Cerebellar cortex (tissue), 1 donor: Measurements from ENCODE around the gene TBC1D13.
"Not testable (repeated sequence)": the region's sequence is repeated elsewhere in the genome, so short reads cannot be mapped to it uniquely, and the experiment has no call there.

Experiments
- DNase-seq: peaks from one replicate; pipeline ENCODE4 v3.0.0-alpha.2; 2015; ENCODE audit warnings: low spot score

Gene TBC1D13

DNA sequence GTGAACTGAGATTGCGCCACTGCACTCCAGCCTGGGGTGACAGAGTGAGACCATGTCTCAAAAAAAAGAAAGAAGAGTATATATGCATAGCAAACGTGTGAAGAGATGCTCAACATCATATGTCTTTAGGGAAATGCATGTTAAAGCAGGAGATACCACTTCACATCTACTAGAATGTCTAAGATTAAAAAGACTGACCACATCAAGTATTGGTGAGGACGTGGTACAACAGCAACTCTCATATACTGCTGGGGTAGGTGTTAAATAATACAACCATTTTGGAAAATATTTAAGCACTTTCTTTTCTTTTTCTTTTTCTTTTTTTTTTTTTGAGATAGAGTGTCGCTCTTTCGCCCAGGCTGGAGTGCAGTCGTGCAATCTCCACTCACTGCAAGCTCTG is 1.6 kb upstream of the TBC1D13 start:
- no peak for DNase-seq

DNA sequence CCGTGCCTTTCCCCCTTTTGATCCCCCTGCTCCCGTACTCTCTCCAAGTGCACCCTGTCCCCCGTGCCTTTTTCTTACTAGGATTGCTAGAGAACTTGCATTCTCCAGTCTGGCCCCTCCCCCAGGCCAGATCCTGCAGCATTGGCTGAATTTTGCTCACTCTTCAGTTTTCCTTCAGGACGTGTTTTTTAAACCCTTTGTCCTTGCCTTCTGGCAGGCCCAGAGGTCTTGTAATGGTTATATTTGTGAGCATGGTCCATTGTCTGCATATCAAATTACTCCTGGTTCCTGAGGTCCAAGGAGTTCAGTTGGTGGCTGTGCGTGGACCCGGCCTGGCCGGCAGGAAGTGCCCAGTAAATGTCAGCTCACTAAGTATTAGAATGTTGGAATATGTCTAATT is 606 bp downstream of the TBC1D13 start:
- peak; percentile 16 for DNase-seq

DNA sequence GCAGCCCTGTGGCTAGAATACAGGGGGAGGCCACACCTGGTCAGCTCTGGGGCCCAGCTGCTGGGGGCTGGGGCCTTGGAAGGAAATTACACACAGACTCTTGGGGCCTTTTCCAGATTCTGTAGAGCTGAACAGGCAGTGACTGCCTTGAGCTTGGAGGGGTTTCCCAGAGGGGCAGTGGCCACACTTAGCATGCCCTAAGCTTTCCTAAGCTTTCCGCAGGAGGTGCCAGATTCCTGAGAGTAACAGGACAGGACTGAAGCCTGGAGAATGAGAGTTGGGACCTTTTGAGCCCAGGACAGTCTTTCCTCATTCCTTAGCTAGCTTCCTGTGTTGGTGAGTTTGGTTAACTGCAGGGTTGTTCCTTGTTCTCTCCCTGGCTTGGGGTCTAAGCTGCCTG is 1.4 kb downstream of the TBC1D13 start:
- DNase-seq: no peak

DNA sequence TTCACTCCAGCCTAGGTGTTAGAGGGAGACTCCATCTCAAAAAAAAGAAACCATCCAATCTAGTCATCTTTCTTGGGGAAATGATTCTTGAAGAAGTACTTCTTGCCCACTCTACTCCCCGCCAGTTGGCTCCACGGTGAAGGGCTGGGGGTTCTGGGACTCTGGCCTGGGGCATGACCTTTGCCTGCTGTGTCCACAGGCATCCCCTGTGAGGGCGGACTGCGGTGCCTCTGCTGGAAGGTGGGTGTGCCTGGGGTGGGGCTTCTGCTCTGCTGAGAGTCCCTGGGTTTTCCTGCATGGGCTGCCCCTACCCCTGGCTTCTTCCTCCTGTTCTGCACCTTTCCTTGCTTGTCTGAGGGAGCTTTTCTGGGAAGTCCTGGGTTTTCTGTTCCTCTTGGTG is 3.5 kb downstream of the TBC1D13 start:
- no peak for DNase-seq

DNA sequence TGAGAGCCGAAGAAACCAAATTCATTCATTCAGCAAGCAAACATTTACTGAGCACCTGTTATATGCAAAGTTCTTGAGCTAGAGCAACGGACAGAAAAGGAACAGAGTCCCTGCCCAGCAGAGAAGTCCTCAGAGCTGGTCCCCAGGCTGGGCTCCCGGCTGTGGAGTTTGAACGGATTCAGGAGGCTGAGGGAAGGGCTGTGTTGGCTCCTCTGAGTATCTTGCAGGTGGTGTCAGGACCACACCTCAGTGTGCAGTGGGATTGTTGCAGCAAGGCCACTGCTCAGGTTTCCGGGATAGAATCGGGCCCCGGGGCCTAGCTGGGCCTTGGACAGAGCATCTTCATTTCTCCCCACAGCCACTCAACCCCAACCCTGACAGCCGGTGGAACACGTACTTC is 5.1 kb downstream of the TBC1D13 start:
- no peak for DNase-seq

DNA sequence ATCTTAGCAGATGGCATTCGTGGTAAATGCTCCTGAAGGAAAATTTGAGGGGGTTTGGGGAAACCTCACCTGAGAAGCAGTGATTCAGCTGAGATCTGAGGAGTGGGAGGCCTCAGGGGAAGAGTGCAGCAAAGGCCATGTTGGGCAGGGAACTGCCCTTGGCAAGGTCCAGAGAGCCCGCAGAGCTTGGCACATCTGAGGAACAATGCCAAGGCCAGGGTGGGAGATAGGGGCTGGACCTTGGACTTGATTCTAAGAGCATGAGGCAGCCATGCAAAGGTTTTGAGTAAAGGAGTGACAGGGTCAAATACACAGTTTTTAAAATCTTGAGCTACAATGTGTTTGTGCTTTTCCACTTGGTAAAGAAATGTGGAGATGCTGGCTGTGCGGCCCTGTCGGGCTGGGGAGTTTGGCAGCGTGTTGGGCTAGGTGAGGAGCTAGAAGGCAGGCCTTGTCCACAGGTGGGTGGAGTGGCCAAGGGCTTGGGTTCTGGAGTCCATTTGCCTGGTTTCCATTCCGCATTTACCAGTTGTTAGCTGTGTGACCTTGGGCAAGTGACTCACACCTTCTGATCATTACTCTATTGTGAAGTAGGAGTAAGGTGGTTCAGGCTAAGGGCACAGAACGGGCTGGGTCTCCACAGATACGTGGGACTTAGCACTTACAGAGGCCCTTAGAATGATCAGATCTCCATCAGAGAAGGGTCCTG is 6.1 kb downstream of the TBC1D13 start:
- no peak for DNase-seq

DNA sequence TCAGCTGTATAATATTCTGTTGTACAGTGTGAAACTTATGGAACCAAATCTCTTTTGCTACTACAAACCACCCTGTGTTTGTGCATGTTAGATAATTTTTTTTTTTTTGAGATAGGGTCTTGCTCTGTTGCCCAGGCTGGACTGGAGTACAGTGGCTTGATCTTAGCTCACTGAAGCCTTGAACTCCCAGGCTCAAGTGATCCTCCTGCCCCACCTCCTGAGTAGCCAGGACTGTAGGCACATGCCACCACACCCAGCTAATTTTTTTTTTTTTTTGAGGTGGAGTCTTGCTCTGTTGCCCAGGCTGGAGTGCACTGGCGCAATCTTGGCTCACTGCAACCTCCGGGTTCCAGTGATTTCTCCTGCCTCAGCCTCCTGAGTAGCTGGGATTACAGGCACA is 7.9 kb downstream of the TBC1D13 start:
- DNase-seq: not testable (repeated sequence)

DNA sequence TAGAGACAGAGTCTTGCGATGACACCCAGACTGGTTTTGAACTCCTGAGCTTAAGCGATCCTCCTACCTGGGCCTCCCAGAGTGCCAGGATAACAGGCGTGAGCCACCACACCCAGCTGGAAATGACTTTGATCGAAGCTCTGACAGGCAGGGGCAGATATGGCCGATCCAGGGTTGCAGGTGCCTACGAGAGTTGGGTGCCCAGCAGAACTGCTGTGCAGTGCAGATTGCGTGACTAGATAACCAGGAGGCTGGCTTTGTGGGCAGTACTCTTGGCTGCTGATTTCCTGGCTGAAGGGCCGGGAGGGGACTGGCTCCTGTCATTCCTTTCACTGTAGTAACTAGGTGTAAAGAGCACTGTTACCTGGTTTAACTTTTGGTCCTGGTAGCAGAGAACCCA is 11.8 kb downstream of the TBC1D13 start:
- DNase-seq: no peak

DNA sequence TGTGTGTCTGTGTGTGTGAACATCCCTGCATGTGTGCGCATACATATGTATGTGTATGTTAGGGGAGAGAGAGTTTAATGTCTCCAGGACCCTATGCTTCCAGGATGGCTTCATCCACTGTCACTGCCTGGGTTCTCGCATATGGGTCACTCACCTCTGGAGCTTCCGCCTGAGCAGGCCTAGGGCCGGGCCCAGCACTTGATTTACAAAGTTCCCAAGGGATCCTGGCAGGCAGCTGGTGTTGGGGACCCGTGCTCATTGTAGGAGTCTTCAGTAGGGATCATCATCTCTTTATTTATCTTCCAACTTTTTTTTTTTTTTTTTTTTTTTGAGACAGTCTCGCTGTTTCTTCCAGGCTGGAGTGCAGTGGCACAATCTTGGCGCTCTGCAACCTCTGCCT is 13.0 kb downstream of the TBC1D13 start:
- DNase-seq: no peak

DNA sequence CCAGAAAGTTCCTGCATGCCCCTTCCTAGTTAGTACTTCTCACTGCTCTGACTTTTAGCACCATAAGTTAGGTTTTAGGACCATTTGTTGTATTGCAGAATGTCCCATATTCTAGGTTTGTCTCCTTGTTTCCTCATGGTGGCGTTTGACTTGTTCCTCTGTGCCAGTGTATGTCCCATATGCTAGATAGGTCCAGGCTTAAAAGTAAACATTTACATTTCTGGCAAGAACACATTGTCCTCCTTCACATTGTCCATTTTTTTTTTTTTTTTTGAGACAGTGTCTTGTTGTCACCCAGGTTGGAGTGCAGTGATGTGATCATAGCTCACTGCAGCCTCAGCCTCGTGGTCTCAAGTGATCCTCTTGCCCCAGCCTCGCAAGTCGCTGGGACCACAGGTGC is 15.4 kb downstream of the TBC1D13 start:
- DNase-seq: no peak

DNA sequence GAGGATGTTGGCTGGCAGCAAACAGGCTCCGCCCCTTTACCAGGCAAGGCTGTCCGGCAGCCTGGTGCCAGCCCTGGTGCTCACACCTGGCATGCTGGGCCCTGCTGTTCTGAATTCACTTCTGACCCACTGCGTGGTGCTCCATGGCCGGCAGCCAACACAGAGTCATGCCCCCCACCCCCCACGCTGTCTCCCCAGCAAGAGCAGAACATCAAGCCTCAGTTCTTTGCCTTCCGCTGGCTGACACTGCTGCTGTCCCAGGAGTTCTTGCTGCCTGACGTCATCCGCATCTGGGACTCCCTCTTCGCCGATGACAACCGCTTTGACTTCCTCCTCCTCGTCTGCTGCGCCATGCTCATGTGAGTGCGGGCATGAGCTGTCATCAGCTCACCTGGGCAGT is 18.6 kb downstream of the TBC1D13 start:
- no peak for DNase-seq

DNA sequence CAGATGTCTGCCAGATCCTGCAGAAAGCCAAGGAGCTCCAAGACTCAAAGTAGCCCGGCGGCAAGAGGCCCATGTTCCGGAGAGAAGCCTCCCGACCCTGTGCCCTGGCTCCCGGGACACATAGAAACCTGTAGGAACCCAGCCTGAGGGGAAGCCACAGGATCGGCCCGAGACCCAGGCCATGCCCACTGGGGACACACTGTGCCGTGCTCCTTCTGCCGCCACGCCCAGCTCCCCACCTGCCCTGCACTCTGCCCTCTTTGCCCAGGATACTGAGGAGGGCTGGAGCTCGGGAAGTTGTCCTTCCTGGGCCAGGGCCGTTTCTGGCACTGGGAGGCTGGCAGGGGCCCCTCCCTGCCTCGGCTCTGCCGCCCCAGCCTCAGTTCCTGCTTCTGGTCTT is 20.8 kb downstream of the TBC1D13 start:
- DNase-seq: no peak

DNA sequence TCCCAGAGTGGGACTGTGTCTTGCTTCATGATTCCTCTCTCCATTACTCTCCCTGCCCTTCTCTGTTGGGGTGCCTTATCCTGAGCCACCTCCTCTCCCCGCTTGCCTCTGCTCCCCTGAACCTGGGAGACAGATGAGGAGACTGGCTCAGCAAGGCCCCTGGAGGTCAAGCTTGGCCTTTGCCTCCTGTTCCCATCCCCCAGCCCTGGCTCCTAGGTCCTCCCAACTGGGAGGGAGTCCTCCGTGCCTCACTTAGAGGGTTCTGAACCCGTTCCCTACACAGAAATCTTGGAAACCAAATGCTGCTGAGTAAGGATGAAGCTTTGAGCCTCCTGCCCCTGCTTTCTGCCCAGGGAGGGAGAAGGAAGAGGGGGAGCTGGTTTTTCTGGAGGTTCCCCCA is 21.5 kb downstream of the TBC1D13 start:
- DNase-seq: no peak

DNA sequence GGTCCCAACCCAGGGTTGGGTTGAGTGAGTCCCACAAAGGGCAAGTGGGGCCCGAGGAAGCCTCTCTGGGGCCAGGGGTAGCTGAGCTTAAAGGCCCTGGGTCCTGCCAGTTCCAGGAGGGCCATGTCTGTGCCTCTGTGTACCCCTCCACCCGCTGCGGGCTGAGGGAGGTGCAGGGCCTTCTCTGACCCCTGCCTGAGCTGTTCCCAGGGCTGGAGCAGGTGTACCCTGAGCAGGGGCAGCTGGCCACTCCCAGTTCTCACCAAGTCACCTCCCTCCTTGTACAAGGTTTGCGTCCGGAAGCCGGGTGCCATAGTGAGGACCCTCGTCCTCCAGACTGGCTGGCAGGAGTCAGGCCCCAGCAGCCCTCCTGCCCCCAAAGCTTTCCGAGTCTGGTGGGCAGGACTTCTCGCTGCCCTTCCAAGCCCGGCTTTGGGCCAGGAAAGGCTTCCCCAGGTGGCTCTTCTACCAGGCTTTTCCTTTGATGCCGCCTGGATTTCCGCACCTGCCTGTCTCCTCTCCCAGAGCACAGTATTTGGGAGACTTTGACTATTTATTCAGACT is 22.1 kb downstream of the TBC1D13 start:
- no peak for DNase-seq

DNA sequence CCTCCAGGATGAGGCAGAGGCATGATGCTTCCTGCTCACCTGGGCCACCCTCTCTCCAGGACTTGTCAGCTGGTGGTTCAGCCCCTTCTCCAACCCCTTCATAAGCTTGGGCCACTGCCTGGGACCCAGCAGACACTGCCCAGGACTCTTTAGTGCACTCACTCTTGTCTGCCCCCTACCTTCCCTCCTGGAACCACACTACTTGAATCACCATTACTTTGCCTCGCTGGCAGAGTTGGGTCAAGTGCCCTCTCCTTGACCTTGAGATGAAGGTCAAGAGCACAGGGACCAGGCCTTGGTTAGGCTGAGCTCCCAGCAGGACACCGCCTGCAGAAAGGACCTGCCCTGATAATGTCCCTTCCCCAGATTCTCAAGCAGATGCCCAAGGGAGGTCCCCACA is 22.8 kb downstream of the TBC1D13 start:
- DNase-seq: no peak

DNA sequence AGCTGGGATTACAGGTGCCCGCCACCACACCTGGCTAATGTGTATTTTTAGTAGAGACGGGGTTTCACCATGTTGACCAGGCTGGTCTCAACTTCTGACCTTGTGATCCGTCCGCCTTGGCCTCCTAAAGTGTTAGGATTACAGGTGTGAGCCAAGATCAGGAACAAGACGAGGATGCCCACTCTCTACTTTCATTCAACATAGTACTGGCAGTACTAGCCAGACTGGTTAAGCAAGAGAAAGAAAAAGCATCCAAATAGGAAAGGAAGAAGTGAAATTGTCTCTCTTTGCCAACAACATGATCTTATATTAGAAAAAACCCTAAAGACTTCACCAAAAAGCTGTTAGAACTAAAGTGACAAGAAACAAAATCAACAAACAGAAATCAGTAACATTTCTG is 23.8 kb downstream of the TBC1D13 start:
- no peak for DNase-seq

DNA sequence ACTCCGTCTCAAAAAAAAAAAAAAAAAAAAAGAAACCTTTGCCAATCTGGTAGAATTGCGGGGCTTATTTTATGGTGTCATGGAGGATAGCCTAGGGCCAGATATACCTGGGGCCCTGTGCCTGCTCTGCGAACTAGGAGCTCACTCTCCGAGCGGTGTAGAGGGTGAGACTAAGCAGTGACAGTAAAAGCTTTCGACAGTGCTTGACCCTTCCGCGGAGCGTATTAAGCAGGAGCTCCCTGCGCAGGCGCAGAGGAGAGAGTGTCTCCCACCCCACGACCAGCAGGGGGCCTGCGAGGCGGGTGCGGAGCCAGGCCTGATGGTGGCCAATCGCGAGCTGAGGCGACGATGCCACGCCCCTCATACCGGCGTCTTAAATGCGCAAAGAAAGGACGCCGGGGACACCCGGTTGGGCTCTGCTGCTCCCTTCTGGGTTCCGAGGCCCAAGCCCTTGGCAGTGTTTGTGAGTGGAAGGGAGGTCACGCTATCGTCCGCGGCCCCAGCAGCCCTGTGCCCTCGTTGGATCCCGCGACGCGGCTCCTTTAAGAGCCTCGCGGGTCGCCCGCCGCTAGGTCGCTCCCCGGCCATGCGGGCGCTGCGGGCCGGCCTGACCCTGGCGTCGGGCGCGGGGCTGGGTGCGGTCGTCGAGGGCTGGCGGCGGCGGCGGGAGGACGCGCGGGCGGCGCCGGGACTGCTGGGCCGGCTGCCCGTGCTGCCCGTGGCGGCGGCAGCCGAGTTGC is 31.2 kb downstream of the TBC1D13 start, which contains the start of gene ENDOG:
Gene ENDOG, plus strand, starts transcription at position 402 of the 740 bp plus-strand sequence. Its CDS starts 185 bp downstream, at position 587.
- DNase-seq: peak; percentile 97

DNA sequence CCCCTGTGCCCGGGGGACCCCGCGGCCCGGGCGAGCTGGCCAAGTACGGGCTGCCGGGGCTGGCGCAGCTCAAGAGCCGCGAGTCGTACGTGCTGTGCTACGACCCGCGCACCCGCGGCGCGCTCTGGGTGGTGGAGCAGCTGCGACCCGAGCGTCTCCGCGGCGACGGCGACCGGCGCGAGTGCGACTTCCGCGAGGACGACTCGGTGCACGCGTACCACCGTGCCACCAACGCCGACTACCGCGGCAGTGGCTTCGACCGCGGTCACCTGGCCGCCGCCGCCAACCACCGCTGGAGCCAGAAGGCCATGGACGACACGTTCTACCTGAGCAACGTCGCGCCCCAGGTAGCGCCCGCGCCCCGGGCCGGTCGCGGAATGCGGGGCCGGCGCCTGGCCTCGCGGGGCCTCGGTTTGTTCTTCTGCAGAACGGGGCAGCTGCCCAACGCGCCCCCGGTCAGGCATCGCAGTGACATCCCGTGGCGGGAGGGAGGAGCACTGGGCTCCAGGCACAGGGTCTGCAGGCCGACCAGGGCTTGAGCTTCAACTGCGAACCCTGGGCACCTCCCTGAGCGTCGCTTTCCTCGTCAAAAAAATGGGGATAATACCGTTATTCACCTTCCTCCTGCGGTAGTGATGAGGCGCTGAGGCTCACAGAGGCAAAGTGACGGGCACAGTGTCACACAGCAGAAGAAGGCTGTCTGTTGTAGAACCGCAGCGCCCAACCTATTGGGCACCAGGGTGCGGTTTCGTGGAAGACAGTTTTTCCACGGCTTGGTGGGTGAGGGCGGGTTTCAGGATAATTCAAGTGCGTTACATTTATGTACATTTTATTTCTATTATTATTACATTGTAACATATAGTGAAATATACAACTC is 32.0 kb downstream of the TBC1D13 start:
- DNase-seq: peak; percentile 21

DNA sequence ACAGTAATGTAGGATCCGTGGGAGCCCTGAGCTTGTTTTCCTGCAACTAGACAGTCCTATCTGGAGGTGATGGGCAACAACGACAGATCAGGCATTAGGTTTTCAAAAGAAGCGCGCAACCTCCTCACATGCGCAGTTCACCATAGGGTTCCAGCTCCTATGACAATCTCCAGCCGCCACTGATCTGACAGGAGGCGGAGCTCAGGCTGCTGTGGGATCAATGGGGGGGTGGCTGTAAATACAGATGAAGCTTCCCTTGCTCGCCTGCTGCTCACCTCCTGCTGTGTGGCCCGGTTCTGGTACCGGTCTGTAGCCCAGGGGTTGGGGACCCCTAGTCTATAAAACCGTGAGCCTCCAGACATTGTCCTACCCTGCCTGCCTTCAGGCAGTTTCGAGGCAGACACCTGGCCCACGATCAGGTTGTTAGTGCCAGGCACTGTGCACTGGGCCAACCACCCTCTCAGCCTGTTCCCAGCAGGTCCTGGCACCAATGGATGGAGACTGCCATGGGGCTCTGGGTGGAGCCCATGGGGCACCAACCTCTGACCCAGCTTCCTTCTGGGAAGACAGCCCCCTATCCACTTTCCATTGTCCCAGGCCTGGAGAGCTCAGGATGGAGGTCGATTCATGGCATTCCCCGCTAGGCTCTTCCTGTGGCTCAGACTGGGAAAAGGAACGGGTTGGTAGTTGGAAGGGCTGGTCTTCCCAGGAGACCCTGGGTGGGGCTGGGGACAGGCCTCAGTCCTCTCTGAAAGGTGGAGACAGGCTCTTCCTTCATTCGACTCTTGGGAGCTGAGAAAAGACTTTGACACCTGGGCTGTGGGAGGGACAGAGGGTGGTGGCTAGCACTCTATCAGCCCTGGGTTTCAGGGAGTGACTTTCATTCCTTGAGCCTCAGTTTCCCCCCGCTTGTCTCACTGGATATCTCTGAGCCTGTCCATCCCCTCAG is 32.9 kb downstream of the TBC1D13 start:
- DNase-seq: peak; percentile 81

DNA sequence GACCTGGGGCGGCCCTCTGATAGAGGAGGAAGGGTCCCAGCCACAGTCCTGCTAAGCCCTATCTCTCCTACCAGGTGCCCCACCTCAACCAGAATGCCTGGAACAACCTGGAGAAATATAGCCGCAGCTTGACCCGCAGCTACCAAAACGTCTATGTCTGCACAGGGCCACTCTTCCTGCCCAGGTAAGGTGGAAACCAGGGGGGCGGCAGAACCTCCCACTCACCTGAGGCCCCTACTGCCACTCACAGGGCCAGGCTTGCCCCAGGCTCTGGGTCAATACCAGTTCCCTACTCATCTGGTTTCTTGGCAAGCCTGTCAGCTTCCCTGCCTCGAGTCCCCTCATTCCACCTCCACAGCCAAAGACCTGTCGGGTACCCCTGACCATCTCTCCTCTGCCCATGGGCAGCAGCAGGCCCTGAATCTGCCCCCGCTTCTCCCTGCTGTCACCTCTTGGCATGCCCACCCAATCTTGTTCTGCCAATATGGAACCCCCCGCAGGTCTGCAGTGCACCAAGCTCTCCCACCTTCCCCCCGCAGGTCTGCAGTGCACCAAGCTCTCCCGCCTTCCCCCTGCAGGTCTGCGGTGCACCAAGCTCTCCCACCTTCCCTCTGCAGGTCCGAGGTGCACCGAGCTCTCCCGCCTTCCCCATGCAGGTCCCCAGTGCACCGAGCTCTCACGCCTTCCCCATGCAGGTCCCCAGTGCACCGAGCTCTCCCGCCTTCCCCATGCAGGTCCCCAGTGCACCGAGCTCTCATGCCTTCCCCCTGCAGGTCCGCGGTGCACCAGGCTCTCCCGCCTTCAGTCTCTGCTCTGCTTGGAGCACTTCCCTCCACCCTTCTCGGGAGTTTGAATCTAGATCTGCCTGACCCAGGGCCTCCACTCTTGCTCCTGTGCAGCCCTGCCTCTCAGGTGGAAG is 33.9 kb downstream of the TBC1D13 start:
- DNase-seq: no peak
